NCI-H1694 treated with DMSO at 0.1 percent for 48 hours (cell line): ENCODE data around the gene MTCH1.
"Not testable (repeated sequence)": the region's sequence is repeated elsewhere in the genome, so short reads cannot be mapped to it uniquely, and the experiment has no call there.

ENCODE experiments used
- DNase-seq: peaks from one replicate; lab custom pipeline; 2025; lab: John Stamatoyannopoulos, UW

Gene MTCH1

DNA sequence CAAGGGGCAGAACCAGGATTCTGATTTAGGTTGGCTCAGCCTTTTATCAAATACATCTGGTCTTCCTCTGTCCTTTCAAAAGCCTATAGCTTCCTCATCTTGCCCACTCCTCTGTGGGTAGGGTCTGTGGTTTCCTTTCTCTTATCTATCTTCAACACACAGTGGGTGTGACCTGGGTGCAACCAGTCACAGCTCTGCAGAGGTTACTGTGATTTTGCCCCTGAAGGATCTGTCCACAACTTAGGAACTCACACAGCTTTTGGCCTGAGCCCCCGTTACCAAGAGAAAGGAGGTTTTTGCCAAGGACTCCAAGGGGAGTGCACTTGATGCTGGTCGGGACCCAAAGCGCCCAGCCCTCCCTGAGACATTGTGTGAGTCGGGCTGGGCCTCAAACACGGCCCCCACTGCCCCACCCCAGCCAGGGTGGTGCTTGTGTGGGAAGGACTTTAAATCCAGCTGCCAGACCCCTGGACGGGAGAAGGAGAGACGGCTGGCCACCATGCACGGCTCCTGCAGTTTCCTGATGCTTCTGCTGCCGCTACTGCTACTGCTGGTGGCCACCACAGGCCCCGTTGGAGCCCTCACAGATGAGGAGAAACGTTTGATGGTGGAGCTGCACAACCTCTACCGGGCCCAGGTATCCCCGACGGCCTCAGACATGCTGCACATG is 31.6 kb downstream of the MTCH1 start, which contains the start of gene PI16:
Gene PI16 (plus strand): TSS at position 477 of the 670 bp plus-strand sequence. CDS start 23 bp downstream, at position 500.
- DNase-seq: no peak

DNA sequence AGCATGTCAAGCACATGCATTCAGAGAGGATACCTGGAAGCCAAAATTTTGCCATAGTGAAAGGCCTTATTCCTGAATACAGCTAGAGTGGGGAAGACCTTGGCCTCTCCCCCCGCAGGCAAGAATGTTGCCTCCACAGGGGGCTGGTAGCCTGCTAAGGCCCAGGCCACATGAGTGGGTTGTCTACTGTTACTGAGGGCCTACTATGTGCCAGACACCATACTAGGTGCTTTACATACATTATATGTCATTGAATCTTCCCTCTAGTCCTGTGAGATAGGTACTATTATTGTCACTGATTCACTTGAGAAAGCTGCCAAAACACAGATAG is 32.1 kb downstream of the MTCH1 start:
- DNase-seq: no peak

DNA sequence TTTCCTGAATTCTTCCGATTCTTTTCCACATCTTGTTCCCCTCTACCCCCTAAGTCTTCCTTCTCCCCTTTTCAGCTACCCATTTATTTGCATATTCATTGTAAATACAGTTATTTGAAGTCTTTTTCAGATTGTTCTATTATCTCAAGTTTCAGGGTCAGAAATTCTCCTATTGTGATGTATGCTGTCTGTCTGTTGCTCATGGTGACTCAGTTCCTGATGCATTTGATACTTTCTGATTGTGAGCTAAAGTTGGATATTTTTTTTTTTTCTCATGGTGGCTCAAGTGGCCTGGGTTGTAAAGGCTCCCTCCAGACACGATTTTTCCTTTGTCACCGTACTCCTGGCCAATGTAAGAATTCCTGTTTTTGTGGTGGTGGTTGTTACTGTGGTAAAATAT is 36.4 kb downstream of the MTCH1 start:
- DNase-seq: no peak

DNA sequence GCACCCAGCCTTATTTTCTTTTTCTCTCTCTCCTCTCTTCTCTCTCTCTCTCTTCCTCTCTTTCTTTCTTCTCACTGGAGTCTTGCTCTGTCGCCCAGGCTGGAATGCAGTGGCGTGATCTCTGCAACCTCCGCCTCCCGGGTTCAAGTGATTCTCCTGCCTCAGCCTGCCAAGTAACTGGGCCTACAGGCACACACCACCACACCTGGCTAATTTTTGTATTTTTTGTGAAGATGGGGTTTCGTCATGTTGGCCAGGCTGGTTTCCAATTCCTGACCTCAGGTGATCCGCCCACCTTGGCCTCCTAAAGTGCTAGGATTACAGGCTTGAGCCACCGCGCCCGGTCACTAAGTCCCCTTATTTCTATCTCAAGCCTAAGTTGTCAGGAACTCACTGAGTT is 36.9 kb downstream of the MTCH1 start:
- not testable (repeated sequence) for DNase-seq

DNA sequence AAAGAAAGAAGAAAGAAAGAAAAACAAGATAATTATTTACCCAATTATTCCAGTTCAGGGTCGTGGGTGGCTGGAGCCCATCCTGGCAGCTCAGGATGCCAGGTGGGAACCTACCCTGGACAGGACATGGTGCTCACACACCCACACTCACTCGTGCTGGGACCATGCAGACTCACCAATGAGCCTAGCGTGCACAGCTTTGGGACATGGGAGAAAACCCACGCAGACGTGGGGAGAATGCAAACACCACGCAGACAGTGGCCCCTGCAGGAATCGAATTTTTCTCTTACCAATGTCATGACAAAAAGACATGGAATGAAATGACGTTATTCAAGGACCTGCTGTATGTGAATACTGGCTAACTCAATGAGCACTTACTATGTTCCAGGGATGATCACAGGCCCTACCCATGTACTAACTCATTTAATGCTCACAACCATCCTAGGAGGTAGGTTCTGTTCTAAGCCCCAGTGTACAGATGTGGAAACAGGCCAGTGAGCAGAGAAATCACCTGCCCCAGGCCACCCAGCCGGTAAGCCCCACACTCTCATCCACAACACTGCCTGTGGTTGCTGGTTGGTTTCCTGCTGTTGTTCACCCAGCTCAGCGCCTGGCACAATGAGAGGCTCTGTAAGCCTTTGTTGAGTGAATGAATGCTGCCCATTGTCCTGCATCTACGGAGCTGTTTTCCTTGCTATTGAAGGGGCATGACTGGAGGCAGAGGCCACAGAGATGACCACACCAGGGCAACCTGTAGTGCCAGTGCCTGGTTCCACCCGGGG is 38.2 kb downstream of the MTCH1 start:
- no peak for DNase-seq

DNA sequence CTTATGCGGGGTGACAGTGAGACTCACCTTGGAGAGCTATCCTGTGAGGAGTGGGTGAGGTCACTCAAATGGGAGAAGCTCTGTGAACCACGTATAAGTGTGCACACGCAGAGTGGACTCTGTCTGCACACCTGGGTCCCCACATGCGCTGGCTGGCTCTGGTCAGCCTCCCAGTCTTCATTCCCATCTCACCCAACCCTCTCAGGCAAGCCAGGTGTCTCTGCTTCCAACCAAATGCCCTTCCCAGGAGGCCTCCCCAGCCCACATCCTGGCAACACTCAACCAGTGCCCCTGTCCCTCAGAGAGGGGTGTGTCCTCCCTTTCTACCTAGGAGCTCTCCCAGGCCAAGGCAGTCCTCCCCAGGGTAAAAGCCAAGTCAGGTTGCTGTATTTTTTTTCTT is 39.5 kb downstream of the MTCH1 start:
- no peak for DNase-seq

DNA sequence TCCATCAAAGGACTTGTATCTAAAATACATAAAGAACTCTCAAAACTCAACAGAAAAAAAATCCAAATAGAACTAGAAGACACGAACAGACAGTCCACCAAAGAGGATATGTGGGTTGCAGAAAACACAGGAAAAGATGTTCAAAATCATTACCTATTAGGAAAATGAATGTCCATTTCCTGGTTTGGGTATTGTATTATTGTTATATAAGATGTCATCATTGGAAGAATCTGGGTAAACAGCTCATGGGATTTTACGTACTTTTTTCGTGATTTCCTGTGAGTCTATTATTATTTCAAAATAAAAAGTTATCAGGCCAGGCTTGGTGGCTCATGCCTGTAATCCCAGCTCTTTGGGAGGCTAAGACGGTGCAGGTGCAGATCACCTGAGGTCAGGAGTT is 40.7 kb downstream of the MTCH1 start:
- no peak for DNase-seq

DNA sequence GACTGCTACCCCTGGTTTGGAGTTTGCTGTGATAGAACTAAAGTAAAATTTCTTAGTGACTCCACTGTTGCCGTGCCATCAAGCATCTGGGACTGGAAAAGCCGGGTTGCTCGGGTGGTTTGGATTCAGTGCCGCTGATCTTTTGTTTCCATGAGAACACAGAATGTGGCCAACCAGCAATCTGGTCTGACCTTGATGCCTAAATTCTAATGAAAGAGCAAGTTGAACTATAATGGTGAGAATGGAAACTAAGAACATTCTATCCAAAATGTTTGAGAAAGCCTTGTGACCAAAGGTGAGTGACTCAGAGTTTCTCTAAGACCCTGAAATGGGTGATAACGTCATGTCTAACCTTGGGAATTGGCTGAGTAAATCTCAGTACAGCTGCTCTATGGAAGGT is 41.3 kb downstream of the MTCH1 start:
- DNase-seq: no peak

DNA sequence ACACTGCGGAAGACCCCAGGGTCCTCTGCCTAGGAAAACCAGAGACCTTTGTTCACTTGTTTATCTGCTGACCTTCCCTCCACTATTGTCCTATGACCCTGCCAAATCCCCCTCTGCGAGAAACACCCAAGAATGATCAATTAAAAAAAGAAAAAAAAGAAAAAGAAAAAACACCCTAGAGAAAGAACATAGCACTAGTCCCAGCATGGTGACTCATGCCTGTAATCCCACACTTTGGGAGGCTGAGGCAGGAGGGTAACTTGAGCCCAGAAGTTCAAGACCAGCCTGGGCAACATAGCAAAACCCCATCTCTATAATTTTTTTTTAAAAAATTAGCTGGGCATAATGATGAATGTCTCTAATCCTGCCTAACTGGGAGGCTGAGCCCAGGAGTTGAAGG is 43.7 kb downstream of the MTCH1 start:
- DNase-seq: not testable (repeated sequence)

DNA sequence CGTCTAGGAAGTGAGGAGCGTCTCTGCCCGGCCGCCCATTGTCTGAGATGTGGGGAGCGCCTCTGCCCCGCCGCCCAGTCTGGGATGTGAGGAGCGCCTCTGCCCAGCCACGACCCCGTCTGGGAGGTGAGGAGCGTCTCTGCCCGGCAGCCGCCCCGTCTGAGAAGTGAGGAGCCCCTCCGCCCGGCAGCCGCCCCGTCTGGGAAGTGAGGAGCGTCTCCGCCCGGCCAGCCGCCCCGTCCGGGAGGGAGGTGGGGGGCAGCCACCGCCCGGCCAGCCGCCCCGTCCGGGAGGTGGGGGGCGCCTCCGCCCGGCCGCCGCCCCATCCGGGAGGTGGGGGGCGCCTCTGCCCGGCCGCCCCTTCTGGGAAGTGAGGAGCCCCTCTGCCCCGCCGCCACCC is 44.4 kb downstream of the MTCH1 start:
- DNase-seq: not testable (repeated sequence)

DNA sequence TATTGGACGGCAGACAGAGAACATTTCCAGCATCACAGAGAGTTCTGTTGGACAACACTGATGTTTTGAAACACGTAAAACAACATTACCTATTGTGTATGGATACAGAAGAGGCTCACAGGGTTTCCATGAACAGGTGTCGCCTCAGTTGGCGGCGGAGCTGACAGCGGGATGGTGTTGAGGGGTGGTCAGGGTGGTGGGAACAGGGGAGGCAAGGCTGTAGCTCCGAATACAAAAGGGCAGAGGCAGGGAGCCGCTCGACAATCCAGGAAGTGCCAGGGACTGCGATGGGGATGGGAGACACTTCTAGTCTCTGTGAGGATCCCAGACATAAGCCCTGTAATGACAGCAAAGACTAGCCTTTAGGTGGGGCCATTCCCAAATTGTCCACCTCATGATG is 46.0 kb downstream of the MTCH1 start:
- no peak for DNase-seq

DNA sequence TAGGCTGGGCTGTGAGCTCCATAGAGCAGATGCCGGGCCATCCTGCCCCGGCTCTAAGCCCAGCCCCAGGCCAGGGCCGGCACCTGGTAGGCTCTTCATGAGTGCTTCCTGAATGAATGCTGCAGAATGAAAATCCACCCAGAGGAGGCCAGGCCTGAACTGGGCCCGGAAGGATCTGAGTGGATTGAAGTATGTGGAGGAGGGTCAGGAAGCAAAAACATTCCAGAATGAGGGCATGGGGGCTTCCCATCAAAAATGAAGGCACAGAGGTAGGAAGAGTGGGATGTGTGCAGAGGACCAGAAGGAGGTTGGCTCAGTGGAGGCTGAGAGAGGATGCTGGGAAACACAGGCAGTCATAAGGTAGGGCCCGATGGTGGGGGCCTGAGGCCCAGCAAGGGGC is 47.0 kb downstream of the MTCH1 start:
- not testable (repeated sequence) for DNase-seq

DNA sequence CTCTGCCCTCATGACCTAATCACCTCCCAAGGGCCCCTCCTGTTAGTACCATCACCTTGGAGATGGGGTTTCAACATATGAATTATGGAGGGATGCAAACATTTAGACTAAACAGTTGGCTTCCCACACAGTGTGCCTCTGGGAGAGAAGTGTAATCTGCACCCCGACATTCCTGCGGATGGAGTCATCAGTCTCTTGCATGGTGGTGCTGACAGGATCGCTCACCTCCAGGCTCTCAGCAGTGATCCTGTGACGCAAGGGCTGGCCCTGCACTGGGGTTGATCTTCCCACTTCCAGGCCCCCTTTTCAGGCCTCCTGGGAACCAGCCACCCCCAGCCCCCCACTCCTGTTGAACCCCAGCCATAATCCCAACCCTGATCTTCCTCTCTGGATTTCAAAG is 47.5 kb downstream of the MTCH1 start:
- DNase-seq: no peak

DNA sequence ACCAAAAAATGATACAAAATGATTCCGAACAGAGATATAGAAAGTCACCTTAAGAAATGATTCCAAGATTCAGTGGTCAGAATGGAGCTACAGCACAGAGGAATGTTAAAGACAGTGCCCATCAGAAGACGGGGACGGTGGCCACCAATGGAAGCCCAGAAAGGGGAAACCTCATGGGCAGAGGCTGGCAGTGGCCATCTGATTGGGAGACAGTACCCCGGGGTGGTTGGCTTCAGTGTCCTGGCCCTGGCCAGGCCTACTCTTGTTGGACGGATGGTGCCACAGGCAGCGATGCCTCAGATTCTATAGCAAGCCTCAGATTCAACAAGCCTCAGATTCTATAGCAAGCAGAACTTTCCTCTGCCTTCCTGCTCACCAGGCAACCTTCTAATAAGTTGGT is 48.1 kb downstream of the MTCH1 start:
- DNase-seq: no peak

DNA sequence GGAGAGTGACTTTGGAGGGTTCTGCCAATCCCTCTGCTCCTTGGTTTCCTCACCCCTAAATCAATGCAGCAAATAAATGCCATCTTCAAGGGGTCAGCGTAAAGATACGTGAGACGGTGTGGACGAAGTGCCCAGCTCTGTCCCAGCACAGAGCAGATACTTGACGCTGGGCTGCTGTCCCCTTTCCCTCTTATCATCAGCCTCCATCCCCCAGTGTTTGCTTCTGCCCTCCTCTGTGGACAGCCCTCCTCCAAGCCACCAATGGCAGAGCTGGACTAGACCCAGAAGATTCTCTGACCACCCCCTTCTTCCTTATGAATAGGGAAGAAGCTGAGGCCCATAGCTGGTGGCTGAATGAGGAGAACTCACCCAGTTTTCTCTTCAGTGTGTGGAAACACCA is 49.2 kb downstream of the MTCH1 start:
- no peak for DNase-seq

DNA sequence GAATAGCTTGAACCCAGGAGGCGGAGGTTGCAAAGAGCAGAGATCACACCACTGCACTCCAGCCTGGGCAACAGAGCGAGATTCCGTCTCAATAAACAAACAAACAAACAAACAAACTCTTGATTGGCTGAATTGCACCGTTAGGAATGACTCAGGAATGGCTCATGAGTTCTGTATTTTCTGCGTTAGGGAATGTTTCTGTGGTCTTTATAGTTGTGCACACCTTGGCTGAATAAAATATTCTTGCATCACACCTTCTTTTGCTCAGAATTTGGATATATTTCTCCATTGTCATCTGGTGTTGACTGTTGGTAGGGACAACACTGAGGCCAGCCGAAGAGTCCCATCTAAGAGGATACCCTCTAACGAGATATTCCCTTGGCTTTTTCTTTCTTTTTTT is 51.1 kb downstream of the MTCH1 start:
- no peak for DNase-seq

DNA sequence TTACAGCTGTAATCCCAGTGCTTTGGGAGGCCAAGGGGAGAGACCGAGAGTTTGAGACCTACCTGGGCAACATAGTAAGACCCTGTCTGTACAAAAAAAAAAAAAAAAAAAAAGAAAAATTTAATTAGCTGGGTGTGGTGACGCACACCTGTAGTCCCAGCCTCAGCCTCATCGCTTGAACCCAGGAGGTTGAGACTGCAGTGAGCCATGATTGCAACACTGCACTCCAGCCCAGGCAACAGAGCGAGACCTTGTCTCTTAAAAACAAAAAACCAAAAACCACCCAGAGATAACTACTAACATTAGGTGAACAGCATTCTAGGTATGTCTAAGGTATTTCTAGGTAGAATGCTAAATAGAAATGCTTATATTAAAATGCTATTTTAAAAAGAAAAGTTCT is 52.5 kb downstream of the MTCH1 start:
- DNase-seq: no peak

DNA sequence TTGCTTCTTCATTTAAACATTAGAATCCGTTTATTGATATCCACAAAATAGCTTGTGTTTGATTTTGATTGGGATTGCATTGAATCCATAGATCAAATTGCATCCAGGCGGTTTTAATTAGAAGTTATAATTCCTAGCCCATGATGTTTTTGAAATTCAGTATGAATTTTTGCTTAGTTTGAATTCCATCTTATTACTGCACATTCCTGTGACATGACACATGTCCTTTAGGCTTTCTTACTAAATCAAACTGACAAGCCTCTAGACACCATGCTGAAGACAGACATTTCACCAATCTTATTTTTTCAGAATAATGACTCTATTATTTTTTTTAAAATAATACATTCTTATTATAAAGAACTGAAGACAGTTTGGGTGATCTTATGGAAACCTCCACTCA is 52.9 kb downstream of the MTCH1 start:
- no peak for DNase-seq

DNA sequence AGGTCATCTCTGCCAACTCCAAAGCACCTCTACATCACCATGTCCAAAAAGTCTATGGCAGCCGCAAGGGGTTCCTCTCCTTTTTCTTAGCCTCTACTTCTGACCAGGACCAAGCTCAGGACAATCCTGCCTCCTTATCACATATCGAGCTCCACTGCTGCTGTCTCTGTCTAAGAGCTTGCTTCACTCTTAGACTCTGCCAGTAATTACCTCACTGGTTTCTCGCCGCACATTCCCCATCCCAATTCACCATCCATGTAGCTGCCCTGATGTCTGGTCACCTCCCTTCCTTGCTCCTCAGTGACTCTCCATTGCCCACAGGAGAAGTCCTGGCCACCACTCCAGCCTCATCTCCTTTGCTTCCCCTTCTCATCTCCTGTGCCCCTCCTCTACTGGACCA is 55.5 kb downstream of the MTCH1 start:
- no peak for DNase-seq

DNA sequence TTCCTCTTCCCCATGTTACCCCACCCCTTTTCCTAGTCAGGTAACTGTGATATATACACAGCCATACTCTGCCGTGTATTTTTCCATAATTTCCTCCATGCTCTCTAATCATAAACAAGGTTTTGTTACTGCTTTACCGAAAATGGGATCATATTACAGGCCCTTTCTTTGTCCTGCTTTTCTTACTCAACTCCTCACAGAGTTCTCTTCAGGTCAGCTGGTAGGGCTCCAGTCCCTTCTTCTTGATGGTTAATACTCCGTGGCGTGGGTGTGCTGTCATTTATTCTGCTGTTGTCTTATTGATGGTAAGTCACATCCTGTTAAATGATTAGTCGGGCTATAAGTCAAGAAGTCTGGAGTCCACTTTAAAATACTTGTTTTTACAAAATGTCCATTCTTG is 56.4 kb downstream of the MTCH1 start:
- no peak for DNase-seq

DNA sequence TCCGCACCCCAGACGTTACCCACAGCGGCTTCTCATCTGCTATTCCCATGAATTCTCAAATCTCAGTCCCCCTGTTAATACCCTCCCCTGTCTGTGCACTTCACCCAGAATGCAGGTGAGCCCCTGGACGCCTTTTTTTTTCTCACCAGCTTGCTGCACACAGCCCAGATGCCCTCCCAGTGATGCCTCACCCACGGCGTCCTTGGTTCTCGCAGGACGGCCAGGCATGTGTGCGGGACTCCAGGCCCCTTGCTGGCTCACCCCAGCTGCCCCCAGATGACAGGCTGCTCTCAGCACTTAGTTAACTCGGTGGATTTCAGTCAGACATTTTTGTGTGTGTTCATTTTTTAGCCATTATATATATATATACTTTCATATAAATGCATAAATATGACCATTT is 56.8 kb downstream of the MTCH1 start:
- no peak for DNase-seq

DNA sequence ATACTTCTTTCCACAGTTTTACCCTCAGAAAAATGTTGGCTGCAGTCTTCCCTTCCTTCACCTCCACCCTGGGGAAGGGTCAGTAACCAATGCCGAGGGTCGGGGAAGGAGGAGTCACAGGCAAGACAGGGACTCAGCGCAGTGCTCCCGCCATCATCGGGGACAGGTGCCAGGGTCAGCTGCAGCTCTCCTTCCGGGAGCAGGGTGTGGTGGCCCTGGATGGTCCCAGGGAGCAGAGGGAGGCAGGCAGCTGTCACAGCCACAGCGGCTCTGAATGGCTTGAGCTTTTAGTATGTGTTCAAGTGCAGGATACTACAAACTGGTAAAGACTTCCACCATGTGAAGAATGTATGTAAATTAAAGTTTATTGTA is 57.5 kb downstream of the MTCH1 start:
- DNase-seq: no peak

DNA sequence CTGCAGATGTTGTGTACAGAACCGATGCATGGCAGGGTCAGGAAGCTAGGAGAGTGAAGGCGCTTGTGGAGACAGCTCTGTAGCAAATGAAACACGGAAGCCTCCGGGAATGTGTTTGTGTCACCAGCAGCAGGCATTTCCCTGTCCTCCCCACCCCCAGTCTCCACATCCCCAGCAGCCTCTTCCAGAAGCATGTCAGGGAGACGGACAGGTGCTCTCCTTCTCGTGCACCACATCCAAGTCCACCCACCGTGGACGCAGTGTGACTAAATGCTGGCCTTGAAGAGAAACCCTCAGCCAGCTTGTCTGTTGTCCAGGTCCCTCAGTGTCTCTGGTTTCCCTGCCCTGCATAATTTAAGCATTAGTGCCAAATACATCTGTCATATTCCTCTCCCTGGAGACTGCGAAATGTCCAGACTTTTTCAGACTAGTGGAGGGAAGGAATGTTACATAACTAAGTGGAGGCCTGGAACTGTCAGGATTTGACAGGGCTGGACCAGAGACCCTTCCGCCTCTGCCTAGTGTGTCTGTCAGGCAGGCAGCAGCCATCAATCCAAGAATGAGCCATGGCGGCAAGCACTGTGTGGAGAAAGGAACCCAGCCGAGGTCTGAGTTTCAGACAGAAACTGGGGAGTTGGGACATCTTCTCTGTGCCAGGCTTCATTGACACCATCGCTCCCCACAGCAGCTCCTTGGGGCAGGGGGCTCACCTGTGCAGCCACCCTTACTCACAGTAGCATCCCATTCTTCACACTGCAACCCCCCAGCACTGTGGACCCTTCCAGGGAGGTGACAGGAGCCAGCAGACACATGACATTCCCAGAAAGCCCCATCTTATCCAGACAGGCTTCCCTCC is 58.1 kb downstream of the MTCH1 start:
- no peak for DNase-seq
